PFSK-1 (cell line): Measurements from ENCODE around the gene MBOAT7.

Experiments used
- FOXP2 ChIP-seq: optimal IDR thresholded peaks from 2 replicates; pipeline ENCODE3; 2011; ENCODE audit warnings: borderline replicate concordance, control low read depth, inconsistent platforms; ENCODE audit not compliant: insufficient read depth; ENCODE audit errors: extremely low read length, extremely low read depth
- POLR2AphosphoS5 ChIP-seq: IDR thresholded peaks from 2 replicates; pipeline ENCODE4 v1.6.1; 2012; ENCODE audit warnings: low read depth, mild to moderate bottlenecking, control low read depth, low read length, moderate library complexity
- SIN3A ChIP-seq: IDR thresholded peaks from 2 replicates; pipeline ENCODE4 v1.6.1; 2012; ENCODE audit warnings: mild to moderate bottlenecking, low read length, moderate library complexity, borderline replicate concordance; ENCODE audit not compliant: insufficient read depth
- TAF1 ChIP-seq: IDR thresholded peaks from 2 replicates; pipeline ENCODE4 v1.6.1; 2012; ENCODE audit warnings: low read length, control low read depth, borderline replicate concordance; ENCODE audit not compliant: insufficient read depth
- TF ChIP-seq, protein P1 (sequence below), 2 experiments: IDR thresholded peaks; 2 replicates each; pipeline versions ENCODE4 v1.6.1 to v1.8.0; 2011 to 2012; ENCODE audit warnings: low read depth in 2 of 2, low read length in 2 of 2, control low read depth in 1 of 2, inconsistent platforms in 1 of 2, mild to moderate bottlenecking in 1 of 2, moderate library complexity in 1 of 2; ENCODE audit not compliant: insufficient read depth in 1 of 2

DNA sequence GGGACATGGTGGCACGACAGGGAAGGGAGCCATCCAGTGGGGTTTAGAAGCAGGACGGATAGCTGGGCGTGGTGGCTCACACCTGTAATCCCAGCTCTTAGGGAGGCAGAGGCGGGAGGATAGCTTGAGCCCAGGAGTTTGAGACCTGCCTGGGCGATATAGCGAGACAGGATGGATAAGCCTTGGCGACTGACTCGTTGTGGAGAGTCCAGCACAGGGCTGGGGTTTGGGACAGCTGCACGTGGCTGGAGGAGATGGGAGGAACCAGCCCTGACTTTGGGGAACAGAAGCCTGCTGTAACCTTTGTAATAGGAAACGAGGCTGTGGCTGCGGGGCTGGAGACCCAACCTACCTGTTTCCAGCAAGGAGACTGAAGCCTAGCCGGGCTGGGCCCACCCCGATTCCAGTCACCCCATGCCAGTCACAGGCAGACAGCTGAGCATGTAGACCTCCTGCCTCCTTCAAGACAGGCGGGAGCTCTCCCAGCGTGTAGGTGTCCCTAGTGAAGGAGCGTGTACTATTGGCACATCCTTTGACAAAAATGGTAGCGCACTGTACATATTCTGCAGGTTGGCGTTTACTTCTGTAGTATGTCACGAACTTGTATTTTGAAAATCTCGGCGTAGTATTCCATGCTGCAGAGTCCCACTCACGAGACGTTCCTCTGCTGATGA is 37.9 kb downstream of the MBOAT7 start:
- TF ChIP-seq POLR2AphosphoS5 (no peak), SIN3A (no peak), TAF1 (no peak), FOXP2 (no peak)
- TF ChIP-seq, protein P1, sequence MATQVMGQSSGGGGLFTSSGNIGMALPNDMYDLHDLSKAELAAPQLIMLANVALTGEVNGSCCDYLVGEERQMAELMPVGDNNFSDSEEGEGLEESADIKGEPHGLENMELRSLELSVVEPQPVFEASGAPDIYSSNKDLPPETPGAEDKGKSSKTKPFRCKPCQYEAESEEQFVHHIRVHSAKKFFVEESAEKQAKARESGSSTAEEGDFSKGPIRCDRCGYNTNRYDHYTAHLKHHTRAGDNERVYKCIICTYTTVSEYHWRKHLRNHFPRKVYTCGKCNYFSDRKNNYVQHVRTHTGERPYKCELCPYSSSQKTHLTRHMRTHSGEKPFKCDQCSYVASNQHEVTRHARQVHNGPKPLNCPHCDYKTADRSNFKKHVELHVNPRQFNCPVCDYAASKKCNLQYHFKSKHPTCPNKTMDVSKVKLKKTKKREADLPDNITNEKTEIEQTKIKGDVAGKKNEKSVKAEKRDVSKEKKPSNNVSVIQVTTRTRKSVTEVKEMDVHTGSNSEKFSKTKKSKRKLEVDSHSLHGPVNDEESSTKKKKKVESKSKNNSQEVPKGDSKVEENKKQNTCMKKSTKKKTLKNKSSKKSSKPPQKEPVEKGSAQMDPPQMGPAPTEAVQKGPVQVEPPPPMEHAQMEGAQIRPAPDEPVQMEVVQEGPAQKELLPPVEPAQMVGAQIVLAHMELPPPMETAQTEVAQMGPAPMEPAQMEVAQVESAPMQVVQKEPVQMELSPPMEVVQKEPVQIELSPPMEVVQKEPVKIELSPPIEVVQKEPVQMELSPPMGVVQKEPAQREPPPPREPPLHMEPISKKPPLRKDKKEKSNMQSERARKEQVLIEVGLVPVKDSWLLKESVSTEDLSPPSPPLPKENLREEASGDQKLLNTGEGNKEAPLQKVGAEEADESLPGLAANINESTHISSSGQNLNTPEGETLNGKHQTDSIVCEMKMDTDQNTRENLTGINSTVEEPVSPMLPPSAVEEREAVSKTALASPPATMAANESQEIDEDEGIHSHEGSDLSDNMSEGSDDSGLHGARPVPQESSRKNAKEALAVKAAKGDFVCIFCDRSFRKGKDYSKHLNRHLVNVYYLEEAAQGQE (IDR thresholded peaks at IDR 0.05; ENCODE audit: insufficient read depth in 1 of 2, low read depth in 2 of 2, low read length in 2 of 2), result no peak
